ENCODE results near the gene FOXA2. TPM values are rescaled to one million over a fixed set of nuclear protein-coding genes. Genes with fewer than 3 reads are reported as not detected.

Gene FOXA2
- total RNA-seq, 1 donor from 2014 or later, result not detected

DNA sequence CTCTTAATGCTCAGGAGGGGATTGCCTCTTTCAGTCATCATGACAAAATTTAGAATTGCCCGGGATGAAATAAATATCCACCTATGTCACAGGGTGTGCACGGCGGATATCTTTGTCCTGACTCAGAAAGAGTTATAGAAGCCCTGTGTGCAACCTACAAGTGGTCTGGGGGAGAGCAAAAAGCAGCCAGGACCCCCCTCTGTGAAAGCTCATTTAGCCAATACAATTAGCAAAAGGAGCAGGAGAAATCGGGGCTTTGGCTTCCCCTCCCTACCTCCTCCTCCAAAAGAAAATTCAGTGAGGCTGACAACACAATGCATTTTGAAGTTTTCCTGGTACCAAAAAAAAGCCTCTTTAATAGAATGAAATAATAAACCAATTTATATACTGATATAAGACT, 21.8 kb downstream of the FOXA2 start:
- intact Hi-C loops (cut with micrococcal nuclease), result no loop called here
- no peak for DNase-seq
- no peak overlapping the region for H3K4me3 Mint-ChIP-seq
- no peak overlapping the region for H3K27ac Mint-ChIP-seq
- H3K36me3 Mint-ChIP-seq (ENCODE audit: low read depth), result no peaks in the 10 kb centered on the region
- TF ChIP-seq, protein P1, sequence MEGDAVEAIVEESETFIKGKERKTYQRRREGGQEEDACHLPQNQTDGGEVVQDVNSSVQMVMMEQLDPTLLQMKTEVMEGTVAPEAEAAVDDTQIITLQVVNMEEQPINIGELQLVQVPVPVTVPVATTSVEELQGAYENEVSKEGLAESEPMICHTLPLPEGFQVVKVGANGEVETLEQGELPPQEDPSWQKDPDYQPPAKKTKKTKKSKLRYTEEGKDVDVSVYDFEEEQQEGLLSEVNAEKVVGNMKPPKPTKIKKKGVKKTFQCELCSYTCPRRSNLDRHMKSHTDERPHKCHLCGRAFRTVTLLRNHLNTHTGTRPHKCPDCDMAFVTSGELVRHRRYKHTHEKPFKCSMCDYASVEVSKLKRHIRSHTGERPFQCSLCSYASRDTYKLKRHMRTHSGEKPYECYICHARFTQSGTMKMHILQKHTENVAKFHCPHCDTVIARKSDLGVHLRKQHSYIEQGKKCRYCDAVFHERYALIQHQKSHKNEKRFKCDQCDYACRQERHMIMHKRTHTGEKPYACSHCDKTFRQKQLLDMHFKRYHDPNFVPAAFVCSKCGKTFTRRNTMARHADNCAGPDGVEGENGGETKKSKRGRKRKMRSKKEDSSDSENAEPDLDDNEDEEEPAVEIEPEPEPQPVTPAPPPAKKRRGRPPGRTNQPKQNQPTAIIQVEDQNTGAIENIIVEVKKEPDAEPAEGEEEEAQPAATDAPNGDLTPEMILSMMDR (IDR thresholded peaks at IDR 0.05), result no peak
- H3K9me3 Mint-ChIP-seq, result no peaks in the 10 kb centered on the region
- no peaks in the 10 kb centered on the region for H3K4me1 Mint-ChIP-seq
- ChIA-PET POLR2A (no interaction called here), CTCF (no interaction called here)
- no peak for ATAC-seq (ENCODE audit: low read depth)
- H3K27me3 Mint-ChIP-seq, result peaks cover 61% of the 10 kb centered on the region

DNA sequence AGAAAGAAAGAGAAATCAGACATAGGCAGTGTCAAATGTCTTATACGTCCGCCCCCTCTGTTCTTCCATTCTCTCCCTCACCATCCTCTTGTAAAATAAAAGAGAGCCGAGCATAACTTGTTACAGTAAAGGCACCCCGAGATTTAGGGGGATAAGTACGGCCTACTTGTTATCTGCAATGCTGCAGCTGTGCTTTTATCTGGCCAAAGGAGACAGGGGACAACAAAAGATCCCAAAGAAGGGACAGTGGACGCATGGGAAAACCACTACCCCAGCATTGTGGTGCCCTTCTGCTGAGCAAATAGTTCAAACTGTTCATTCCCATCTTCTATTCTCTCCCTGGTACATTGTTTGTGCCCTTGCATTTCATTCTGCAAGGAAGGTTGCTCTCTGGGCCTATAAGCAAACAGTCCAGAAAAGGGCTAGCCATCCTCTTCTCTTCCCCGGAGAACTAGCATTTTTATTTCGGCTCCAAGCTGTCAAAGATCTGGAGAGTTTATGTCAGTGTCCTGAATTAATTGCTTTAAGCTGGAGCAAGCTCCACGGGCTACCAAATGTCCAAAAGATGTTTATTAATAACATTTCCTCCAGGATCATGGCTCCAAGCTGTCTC, 22.3 kb downstream of the FOXA2 start:
- no peaks in the 10 kb centered on the region for H3K36me3 Mint-ChIP-seq (ENCODE audit: low read depth)
- H3K27me3 Mint-ChIP-seq, result peaks cover 56% of the 10 kb centered on the region
- no peaks in the 10 kb centered on the region for H3K4me1 Mint-ChIP-seq
- intact Hi-C loops (cut with micrococcal nuclease), result no loop called here
- no peaks in the 10 kb centered on the region for H3K9me3 Mint-ChIP-seq
- ATAC-seq (ENCODE audit: low read depth) (no peak), DNase-seq (no peak)
- H3K27ac Mint-ChIP-seq, result no peak overlapping the region
- H3K4me3 Mint-ChIP-seq, result no peak overlapping the region
- CTCF ChIA-PET, result no interaction called here
- POLR2A ChIA-PET, result no interaction called here
- TF ChIP-seq, protein P1 (IDR thresholded peaks at IDR 0.05), result no peak

DNA sequence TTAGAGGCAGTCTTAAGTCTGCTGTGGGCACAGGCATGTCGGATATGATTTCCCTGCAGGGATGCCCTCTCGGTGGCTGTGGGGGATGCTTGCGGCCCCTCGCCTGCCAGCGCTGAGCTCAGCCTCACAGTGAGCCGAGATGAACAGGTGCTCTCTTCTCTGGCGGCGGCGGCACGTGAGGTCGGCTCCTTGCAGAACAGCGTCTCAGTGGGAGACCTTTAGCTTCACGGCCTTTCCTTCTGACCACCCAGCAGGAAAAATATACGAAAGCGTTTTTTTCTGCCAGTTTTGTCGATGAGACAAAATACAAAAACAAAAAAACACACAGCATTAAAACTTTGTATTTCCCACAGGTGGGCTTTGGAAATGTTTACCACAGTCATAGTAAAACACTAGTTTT, 23.6 kb downstream of the FOXA2 start:
- no peaks in the 10 kb centered on the region for H3K4me1 Mint-ChIP-seq
- CTCF ChIA-PET, result no interaction called here
- intact Hi-C loops (cut with micrococcal nuclease), result no loop called here
- POLR2A ChIA-PET, result no interaction called here
- DNase-seq, result no peak
- H3K9me3 Mint-ChIP-seq, result no peaks in the 10 kb centered on the region
- H3K4me3 Mint-ChIP-seq, result no peak overlapping the region
- no peaks in the 10 kb centered on the region for H3K36me3 Mint-ChIP-seq (ENCODE audit: low read depth)
- ATAC-seq (ENCODE audit: low read depth), result no peak
- no peak overlapping the region for H3K27ac Mint-ChIP-seq
- peaks cover 46% of the 10 kb centered on the region for H3K27me3 Mint-ChIP-seq
- TF ChIP-seq, protein P1 (IDR thresholded peaks at IDR 0.05), result no peak

DNA sequence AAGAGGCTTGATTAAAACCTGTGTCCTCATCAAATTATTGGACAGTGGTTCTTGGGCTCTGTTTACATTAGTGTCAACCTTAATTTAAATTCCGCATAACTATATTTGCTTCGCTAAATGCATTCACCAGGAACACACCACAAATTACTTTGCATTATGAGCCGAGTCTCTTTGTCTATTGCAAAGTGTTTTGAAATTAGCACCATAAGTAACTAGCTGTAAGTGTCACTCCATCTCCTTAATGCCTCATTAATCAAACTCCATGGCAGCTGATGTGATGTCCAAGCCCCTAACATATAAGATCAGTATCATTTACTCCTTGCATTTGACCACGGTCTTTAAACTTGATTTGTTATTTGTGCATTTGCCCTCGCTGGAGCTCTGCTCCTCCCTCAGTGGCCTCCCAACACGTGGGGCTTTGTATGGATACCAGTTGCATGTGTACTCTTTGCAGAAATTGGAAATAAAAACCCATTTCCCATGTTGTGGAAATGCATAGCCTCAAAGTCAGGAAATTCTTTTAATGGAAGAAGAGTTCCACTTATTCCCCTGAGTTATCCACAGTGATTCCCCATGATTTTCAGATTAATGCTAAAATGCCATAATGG, 24.6 kb downstream of the FOXA2 start:
- Mint-ChIP-seq H3K27ac (no peak overlapping the region), H3K9me3 (no peaks in the 10 kb centered on the region), H3K4me1 (no peaks in the 10 kb centered on the region), H3K4me3 (no peak overlapping the region), H3K27me3 (peaks cover 46% of the 10 kb centered on the region), H3K36me3 (ENCODE audit: low read depth) (no peaks in the 10 kb centered on the region)
- TF ChIP-seq, protein P1 (IDR thresholded peaks at IDR 0.05), result no peak
- ChIA-PET CTCF (no interaction called here), POLR2A (no interaction called here)
- no peak for ATAC-seq (ENCODE audit: low read depth)
- intact Hi-C loops (cut with micrococcal nuclease), result no loop called here
- no peak for DNase-seq

DNA sequence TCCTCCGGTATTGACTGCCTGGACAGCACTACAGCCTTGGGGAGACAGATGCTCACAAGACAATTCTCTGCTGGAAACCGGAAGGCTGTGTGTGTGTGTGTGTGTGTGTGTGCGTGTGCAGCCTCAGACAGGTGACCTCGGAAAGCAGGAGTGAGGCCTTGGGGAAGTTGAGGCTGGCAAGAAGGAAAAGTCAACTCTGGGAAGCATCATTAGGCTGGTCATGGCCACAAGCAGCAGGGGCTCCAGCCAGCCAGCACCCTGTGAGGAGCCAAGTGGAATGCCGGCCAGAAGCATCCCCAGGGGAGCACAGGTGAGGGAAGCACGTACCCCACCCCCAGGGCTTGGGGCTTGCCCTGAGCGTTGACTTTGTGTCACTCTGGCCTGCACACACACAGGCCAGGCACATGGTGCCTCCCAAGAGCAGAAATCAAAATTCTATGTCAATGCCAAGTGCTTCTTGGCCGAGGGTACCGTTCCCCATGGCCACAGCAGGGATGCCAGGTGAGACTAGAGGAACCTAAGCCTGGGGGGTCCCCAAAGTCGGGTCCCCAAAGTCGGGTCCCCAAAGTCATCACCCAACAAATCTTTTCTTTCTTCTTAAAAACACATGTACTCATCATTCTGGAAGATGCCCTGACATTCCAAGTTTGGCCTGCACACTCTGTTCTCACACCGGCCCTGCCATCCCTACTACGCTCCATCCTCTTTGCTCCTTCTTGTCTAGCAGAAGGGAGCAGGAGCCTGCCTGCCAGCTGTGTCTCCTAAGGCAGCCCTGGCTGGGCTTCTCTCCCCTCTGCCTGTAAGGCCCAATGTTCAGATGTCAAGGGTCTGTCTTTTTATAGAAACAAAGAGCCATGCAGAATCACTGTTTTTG, 26.7 kb downstream of the FOXA2 start:
- no peaks in the 10 kb centered on the region for H3K36me3 Mint-ChIP-seq (ENCODE audit: low read depth)
- DNase-seq (no peak), ATAC-seq (ENCODE audit: low read depth) (no peak)
- no peak overlapping the region for H3K4me3 Mint-ChIP-seq
- no peaks in the 10 kb centered on the region for H3K9me3 Mint-ChIP-seq
- TF ChIP-seq, protein P1 (IDR thresholded peaks at IDR 0.05), result no peak
- no peak overlapping the region for H3K27ac Mint-ChIP-seq
- H3K4me1 Mint-ChIP-seq, result no peaks in the 10 kb centered on the region
- POLR2A ChIA-PET, result no interaction called here
- intact Hi-C loops (cut with micrococcal nuclease), result no loop called here
- H3K27me3 Mint-ChIP-seq, result peaks cover 39% of the 10 kb centered on the region
- CTCF ChIA-PET, result no interaction called here
